ENCODE measurements around the gene TSPAN14.
"Not testable (repeated sequence)": the region's sequence is repeated elsewhere in the genome, so short reads cannot be mapped to it uniquely, and the experiment has no call there.

The TSPAN14 gene

DNA sequence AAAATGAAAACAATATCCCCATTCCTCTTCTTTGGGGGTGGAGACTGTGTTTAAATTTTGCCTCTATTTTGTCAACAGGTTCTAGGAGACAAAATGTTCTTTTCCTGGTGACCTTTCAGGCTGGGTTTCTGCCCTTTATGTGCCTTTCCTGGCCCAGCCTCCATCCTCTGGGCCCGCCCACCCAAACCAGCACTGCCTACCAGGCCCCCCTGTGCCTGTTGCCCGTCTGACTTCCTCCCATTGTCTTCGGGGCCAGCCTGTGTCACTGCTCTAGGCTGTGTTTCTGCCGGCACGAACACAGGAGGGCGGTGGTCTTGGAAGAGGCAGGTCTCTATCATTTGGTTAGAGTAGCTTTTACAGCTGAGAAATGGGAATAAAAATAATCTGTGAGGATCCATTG lies 13.9 kb downstream of the TSPAN14 start:
- DNase-seq (ENCODE audit: low read depth in 2 of 2): peak; percentile 58 to 70

DNA sequence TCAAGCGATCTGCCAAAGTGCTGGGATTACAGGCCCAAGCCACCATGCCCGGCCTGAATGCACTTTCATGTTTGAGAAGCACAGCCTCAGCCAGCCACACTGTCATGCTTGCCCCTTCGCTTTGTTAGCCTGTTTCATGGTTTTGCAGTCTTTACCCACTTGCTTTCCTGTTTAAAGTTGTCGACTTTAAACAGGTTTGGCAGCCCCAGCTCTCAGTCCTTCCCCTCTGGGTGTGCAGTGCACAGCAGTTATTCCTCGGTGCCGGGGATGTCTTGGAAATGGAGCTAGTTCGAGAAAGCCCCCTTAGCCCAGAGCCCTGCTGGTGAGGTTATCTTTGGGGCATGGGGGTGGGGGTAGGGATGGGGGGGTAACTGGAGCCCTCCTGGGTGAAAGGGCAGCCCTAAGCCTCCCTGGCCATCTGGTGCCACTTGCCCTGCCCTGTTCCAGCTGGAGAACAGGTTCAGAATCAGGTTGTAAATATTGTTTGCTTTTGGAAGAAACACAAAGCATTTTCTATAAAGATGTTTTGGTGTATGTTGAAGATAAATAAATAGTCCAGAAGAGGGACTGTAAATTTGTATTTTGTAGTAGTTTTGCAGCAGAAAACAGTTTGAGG lies 14.8 kb downstream of the TSPAN14 start:
- no peak for DNase-seq (ENCODE audit: low read depth in 2 of 2)

DNA sequence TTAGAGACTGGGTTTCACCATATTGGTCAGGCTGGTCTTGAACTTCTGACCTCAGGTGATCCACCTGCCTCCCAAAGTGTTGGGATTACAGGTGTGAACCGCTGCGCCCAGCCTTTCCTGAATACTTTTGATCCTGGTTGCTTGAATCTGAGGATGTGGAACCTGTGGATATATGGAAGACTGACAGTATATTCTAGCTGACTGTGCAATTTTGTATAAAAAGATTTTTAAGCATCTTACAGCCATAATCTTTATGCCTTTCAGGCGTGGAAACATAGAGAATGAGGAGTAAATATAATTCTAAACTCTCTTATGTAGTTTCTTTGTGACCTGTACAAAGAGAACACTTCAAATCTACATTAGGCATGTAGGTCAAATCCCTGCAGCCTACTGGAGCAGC lies 16.2 kb downstream of the TSPAN14 start:
- no peak for DNase-seq (ENCODE audit: low read depth in 2 of 2)

DNA sequence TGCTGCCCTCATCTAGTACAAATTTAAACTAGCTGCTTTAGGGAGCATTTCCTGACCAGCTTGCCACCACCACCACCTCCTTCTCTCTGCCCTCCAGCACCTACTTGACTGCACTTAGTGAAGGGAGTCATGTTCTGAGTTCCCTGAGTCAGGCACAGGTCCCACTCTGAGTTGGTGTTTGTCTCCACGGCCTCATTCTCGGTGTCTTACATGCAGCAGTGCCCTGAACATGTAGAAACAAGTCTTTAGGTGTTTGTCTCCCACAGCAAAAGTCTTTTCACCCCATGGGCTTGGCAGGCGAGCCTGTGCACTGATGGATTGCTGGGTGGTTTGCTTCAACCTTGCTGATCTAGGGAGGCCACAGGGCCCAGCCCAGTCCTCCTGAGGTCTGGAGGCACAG lies 16.9 kb downstream of the TSPAN14 start:
- no peak for DNase-seq (ENCODE audit: low read depth in 2 of 2)

DNA sequence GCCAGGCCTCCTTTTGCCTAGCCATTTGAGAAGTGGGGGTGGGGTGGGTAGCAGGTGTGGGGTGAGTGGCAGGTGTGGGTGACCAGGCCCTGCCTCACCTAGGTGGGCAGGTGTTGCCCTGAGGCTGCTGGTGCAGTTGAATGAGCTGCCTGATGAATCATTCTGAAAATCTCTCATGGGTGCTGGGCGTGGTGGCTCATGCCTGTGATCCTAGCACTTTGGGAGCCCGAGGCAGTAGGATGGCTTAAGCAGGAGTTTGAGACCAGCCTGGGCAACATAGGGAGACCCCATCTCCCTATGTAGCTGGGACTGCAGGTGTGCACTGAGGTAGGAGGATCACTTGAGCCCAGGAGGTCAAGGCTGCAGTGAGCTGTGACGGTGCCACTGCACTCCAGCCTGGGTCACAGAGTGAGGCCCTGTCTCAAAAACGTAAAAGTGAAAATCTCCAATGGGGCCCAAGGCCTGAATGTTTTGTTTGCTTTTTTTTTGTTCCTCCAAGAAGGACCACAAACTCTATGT lies 17.7 kb downstream of the TSPAN14 start:
- DNase-seq (ENCODE audit: low read depth in 2 of 2): no peak

DNA sequence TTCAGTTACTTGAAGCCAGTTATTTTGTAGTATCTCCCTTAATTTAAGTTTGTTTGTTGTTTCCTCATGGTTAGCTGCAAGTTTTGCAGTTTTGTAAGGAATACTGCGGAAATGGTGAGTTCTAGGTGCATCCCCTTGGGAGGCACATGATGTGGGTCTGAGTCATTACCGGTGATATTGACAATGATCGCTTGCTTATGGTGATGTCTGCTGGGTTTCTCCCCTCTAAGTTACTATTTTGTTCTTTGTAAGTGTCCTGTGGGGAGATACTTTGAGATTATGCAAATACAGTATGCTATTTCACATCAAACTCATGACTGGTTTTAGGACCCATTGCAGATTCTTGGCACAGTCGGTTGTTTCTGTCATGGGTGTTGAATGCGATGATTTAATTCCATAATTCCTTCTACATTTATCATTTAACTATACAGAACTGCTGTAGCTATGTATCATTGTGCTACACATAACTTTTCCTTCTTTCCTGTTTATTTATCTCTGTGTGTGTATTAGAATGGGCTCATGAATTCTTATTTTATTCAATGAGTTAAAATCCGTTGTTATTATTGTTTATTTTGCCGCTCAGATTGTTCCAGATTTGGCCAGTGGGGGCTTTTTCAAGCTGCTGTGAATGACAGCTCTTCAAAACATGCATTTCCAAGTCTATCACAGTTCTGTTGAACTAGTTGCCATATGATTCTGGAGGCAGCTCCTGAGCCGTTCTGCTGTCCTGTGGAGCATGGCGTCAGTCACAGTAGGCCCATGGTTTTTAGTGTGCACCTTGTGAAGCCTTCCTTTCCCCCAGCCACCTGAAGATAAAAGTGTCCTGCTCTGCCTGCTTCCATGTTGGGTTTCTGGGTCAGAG lies 18.4 kb downstream of the TSPAN14 start:
- DNase-seq (ENCODE audit: low read depth in 2 of 2): no peak

DNA sequence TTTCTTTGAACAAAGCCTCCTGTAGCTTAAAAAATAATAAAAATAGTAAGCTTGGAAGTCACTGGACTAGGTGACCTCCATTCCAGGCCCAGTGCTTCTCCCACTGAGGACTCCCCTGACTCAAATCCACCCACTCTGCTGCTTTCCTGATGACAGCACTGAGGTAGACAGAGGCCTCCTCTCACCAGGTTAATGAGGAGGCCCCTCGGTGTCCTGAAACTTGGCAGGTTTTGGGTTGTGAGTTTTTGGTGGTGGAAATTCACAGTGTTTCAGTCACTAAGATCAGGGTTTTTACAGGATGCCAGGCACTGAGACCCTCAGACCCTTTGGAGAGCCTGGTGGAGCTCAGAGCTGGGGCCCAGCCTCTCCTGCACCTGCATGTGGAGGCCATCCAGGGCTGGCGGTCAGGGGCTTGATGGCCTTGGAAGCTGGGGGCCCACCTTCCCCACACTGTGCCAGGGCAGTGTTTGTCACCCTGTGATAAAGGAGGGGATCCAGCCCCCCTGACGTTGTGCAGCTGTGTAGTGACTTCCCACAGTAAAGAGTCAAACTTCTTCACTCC lies 19.1 kb downstream of the TSPAN14 start:
- DNase-seq (ENCODE audit: low read depth in 2 of 2): no peak

DNA sequence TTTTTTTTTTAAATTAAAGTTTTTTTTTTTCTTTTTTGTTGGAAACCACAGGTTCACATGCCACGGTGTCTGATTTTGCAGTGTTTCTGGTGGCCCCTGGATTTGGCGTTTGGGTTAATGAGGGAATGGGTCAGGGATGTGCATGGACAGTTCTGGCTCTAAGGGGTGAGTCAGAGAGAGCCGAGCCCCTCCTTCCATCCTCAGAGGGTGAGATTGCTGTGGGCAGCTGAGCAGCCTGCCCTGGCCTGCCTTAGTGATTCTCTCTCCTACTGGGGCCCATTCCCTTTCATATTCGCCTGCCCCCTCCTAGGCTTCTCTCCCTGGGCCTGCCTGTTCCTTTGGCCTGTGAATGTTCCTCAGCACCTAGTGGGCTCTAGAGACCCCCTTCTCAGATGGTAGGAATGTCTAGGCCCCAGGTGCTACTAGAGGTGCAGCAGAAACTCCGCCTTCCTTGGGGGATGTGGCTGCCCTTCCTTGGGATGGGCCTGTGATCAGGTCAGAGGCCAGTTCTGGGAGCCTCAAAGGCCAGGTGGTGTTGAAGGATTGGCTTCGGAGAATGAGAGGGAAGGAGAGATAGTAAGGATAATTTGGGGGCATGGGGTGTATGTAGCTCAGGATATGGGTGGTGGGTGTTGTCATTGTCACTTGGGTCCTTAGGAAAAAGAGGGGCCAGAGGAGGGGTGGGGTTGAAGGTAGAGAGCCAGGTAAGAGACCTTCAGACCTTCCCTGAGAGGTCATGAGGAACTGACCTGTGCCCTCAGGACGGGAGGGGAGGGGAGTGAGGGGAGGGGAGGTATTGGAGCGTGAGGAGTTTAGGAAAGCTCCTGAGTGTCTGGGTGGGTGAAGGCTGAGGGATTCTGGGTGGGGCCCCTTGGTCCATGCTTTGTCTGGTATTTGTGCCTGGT lies 19.8 kb downstream of the TSPAN14 start:
- DNase-seq (ENCODE audit: low read depth in 2 of 2): no peak

DNA sequence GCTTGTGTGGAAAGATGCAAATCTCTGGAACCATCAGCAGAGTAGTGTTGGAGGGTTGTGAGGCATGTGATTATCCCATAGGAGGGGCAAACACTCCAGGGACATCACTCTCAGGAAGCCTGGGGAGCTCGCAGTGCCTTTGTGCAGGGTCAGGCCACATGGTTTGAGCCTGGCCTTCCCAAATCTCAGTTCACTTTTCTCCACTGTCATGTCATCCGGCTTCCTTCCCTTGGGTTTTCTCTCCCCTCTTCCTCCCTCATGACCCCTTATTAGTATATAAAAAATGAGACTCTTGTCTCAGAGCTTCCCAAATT lies 20.4 kb downstream of the TSPAN14 start:
- DNase-seq (ENCODE audit: low read depth in 2 of 2): no peak

DNA sequence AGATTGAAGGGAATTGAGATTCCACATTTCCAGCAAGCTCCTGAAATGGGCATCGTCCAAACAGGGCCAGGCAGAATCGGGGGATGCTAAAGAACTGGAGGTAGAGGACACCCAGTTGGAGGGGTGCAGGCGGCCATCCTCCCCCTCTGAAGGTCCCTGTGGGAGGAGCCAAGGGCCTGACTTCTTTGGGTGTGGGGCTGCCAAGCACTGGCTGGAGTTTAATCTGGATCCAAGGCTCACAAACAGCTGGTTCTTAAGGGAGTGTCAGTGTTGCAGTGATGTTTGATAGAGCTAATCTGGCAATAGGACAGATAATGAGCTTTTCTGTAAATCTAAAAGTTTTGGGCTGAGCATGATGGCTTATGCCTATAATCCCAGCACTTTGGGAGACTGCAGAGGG lies 20.8 kb downstream of the TSPAN14 start:
- DNase-seq (ENCODE audit: low read depth in 2 of 2): no peak

DNA sequence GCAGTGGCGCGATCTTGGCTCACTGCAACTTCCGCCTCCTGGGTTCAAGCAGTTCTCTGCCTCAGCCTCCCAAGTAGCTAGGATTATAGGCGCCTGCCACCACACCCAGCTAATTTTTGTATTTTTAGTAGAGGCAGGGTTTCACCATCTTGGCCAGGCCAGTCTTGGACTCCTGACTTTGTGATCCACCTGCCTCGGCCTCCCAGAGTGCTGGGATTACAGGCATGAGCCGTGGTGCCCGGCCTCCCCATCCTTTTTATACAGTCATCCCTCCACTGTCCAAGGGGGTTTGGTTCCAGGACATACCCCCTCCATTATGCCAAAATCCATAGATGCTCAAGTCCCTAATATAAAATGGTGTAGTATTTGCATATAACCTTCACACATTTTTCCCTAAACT lies 21.5 kb downstream of the TSPAN14 start:
- not testable (repeated sequence) for DNase-seq (ENCODE audit: low read depth in 2 of 2)

DNA sequence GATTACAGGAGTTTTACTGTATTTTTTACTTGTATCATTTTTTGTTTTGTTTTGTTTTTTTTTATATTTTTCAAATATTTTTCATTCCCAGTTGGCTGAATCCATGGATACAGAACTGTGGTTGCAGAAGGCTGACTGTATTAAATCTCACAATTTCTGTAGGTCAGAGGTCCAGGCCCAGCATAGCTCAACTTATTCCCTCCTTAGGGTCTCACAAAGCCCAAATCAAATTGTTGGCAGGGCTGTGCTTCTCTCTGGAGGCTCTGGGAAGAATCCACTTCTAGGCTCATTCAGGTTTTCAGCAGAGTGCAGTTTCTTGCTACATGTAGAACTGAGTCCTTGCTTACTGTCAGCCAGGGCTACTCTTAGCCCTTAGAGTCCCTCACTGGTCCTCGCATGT lies 22.6 kb downstream of the TSPAN14 start:
- DNase-seq (ENCODE audit: low read depth in 2 of 2): no peak

DNA sequence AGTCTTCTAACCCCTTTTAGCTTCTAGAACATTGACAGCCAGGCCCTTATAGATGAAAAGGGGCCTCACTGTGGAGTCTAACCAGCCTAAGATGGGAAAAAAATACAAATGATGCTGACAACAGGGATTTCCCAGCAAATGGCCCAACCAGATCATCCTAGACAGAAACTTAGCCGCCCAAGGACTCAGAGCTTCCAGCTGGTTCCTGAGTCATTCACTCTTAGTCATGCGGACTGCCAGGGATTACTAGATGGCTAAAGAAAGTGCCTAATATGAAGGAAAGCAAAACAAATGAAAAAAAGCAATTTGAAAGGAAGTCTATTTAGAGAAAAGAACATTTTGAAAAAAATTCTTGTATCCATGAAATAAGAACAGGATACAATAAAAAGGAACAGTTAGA lies 23.7 kb downstream of the TSPAN14 start:
- no peak for DNase-seq (ENCODE audit: low read depth in 2 of 2)

DNA sequence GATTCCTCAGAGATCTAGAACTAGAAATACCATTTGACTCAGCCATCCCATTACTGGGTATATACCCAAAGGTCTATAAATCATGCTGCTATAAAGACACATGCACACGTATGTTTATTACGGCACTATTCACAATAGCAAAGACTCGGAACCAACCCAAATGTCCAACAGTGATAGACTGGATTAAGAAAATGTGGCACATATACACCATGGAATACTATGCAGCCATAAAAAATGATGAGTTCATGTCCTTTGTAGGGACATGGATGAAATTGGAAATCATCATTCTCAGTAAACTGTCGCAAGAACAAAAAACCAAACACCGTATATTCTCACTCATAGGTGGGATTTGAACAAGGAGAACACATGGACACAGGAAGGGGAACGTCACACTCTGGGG lies 26.3 kb downstream of the TSPAN14 start:
- DNase-seq (ENCODE audit: low read depth in 2 of 2): not testable (repeated sequence)

DNA sequence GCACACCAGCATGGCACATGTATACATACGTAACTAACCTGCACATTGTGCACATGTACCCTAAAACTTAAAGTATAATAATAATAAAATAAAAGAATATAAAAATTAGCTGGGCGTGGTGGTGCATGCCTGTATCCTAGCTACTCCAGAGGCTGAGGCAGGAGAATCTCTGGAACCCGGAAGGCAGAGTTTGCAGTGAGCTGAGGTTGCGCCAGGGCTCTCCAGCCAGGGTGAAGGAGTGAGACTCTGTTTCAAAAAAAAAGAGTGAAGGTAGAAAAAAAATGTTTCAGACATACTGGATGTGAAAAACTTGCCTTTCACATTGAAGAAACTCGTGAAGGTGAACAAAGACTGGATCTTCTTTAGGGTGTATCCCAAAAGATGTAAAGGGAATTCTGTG lies 26.7 kb downstream of the TSPAN14 start:
- DNase-seq (ENCODE audit: low read depth in 2 of 2): no peak

DNA sequence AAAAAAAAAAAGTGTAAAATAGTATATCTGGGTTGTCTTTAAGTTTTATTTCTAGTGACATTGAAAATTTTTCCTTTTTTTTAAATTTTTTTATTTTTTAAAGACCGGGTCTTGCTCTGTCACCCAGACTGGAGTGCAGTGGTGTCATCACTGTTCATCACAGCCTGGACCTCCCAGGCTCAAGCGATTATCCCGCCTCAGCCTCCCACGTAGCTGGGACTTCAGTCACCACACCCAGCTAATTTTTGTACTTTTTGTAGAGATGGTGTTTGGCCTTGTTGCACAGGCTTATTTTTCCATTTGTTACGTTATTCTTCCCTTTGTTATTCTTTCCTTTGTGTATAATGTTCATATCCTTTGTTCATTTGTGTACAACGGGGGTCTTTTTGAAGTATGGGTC lies 30.1 kb downstream of the TSPAN14 start:
- DNase-seq (ENCODE audit: low read depth in 2 of 2): no peak

DNA sequence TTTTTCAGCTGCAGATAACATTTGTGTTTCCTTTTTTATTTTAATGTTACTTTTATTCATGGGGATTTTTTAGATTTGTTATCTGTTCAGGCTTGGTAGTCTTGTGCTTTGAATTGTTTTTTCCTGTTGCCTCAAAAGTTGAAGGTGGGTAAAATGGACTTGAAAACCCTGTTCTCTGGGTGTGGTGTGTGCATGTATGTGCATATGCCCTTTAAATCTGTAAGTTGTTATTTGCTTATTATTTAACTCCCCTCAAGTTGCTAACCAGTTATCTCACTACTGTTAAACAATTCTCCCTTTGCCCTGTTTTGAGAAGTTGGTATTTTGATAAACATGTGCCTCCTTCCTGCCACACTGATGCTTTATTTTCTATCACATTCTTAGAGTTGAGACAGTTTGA lies 30.6 kb downstream of the TSPAN14 start:
- no peak for DNase-seq (ENCODE audit: low read depth in 2 of 2)

DNA sequence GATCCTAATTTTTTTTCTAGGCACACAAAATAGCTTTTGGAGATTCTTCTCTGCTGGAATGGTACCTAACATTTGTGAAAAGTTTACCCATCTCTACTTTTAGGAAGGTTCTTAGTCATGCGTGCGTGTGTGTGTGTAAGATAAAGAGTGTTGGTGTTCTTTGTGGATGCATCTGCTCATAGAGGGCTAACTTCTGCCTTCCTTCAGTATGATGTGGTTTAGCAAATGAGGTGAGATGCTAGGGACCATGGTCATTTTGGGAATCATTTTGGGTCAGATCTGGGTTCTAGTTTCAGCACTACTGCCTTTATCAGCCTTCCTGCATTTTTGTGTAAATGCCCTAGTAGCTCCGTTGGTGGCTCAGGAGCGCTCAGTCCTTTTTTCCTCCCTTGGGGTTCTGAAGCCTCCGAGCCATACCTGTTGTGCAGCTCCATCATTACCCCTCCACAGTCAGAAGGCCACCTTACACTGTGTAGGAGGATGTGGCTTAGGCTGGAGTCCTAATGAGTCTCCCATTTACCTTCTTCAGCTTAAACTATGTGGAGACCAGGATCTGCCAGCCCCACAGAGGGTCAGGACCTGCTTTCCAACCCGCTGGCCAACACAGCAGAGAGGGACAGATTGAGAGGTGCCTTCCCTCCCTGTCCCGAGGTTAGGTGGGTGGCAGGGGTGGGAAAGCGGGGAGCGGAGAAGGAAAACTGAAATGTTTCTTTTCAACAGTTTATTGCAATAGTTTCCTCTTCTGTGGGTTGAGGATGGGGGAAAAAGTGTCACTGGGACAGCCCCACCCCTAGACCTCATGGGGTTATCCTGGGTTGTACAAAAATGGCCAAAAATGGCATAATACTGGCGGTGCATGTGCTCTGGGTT lies 31.2 kb downstream of the TSPAN14 start:
- no peak for DNase-seq (ENCODE audit: low read depth in 2 of 2)

DNA sequence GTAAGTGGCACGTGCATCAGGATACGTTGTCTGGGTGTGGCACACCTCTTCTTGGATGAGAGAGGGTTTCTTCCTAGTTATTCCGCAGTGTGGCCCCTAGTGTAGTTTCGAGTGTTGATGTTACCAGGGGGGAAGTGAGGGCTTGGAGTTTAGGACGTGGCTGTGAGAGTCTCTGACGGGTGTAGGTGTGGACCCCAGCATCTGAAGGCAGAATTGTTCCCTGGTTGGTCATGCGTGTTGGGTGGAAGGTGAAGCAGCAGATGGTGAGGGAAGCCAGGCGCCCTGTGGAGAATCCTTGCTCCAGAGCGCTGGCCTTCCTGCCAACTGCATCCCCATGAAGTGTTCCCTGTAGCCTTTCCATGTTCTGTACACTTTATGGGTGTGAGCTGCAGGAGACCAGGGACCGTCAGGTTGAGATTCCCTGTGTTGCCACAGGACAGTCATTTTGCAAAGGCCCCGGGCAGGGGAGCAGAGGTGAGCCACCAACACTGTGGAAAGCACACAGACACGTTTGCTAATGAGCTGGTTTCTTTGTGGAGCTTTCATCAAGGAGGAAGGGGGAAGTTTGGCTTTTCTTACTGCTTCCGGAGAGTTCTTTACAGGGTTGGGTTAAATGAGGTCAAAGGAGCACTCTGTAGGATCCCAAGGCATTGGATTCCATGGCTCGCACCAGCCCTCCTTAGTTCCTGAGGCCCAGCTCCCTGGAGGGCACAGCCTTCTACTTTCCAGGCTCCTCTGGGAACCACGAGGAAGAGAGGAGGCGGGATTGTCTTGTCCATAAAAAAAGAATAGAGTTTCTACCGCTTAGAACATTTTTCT lies 32.0 kb downstream of the TSPAN14 start:
- no peak for DNase-seq (ENCODE audit: low read depth in 2 of 2)

DNA sequence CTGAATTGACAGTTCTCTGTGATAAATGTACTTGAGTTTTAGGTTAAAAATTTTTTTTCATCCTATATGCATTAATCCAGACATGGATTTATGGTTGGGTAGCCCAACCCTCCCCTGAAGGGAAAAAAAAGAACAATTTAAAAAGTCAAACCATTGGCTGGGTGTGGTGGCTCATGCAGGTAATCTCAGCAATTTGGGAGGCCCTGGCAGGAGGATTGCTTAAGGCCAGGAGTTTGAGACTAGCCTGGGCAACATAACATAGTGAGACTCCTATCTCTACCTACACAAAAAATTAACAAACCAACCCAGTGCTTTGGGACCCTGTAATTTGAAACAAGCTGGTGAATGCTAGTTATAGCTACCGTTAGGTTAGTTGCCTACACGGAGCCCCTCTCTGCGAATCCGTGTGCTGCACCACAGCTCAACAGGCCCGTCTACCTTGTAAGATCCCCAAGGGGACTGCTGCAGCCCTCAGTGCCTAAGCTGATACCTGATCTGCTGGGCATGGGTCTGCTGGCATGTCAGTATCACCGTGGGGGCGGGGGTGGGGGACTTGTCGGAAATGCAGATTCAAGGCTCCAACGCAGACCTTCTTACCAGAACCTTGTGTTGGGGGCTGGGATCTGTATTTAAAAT lies 32.8 kb downstream of the TSPAN14 start:
- no peak for DNase-seq (ENCODE audit: low read depth in 2 of 2)

Measured in stimulated activated CD8-positive, alpha-beta memory T cell treated with anti-CD3 and anti-CD28 coated beads, Interleukin-15, amount 100 ng/mL, for 48 hours (primary cell).